CMK (cell line): ENCODE measurements around the gene SYNDIG1.

Experiments
- DNase-seq: peaks from one replicate; pipeline ENCODE4 v3.0.0-alpha.2; 2010; ENCODE audit warnings: low read depth

Gene SYNDIG1

DNA sequence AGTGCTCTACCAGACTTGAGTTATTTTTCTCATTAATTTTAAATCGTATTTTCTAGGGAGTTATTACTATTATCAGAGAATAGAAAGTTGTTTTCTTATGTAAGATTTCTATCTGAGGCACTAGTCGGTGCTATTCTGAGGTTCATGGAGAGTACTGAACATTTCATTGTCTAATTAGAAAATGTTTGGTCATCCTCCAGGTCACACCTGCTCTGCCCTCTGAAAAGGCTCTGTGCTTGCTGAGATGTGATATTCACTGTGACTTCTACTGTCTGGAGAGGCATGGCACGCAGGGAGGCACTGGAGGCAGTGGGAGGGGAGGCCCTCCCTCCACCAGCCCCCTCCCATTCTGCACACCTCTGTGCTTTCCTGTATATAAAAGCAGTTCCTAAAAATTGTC, 3.0 kb downstream of the SYNDIG1 start:
- DNase-seq = no peak

DNA sequence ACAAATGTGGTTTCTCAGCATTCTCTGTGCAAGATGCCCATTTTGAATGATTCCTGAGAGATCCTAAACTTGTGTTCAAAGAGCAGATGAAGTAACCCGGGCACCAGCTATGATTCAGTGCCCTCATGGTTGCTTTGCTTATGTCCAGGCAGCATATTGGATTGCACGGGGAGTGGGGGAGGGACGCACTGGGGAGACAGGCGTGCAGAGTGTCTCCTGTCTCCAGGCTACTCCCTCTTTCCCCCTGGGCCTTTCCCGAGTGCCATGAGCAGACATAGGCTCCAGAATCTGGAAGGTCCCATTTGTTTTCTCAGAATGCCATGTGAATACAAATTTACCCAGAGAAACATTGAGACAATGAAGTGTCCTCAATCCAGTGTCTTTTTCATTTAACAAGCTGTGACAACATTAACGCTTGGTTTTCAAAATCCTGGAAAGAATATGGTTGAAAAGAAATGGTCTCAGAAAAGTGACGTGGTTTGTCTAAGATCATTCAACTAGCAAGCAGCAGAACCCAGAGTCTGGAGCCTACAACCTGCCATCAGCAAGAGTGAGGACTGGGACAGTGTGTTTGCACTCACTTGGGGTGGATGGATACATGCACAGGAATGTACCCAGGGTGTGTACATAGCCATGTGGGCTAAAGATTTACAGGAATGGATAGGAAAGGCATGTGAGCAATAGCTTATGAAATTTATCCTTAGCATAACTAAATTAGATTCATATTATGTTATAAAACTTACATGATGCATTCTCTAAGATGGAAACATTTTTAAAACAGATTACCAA, 4.2 kb downstream of the SYNDIG1 start:
- DNase-seq = no peak

DNA sequence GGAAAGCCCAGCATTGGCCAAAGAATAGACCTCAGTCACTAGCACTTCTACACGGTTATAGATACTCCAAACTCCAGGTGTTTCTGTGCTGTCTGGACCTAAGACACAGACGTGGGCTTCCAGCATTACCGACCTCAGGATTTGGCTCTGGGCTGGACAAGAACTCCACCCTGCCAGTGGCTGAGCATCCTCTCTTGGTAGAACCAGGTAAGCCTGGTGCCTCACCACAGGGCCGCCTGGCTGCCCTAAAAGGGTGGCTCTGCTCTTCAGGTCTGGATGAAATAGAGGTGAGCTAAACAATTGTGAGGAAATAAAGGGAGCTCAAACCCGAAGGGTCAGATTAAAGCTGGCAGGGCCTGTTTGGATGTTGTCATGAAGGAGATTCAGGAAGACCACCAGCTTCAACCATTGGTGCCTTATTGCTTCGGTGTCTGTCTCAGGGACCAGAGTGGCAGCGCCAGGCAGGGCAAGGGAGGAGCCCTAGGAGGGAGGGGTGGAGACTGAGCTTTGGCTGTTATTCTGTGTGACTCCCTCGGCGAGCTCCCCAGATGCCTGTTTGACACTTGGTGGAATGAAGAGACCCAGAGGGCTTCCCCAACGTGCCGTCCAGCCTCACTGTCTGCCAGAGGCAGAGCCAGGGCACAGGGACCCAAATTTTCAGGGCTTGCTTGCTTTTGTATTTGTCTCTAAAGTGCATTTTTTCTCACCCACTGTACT, 8.6 kb downstream of the SYNDIG1 start:
- DNase-seq = no peak

DNA sequence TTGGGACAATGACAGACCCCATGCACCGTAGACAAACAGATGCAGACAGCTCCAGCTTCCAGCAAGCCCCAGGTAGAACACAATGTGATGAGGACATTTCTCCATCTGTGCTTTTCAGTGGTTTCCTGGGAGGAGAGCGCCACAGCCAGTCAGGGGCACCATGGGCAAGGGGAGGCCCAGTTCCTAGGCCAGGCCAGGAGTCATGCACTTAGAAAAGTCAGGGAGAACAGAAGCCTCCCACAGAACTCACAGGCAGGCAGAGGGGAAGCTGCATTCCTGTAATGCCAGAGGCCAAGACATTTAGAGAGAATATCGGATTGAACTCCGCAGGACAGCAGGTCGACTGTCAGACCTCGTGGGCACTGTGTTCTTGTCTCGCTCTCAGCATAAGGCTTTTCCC, 9.2 kb downstream of the SYNDIG1 start:
- DNase-seq = no peak

DNA sequence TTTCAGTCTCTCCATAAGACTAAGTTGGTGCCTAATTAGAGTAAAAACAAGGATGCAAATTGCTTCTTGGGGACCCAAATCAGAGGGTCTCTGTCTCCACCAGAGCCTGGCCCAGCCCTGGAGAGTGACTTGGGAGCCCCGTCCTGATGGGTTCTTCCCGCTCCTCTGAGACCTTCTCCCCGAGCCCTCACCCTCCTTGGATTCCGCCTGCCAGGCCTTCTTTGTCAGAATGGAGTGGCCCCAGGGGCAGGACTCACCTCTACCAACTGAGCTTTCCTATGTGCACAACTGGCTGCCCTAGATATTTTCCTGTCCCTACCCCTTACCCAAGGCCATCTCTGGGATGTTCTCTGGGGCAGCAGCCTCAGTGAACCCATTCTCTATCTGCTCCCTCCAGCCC, 9.7 kb downstream of the SYNDIG1 start:
- DNase-seq = no peak

DNA sequence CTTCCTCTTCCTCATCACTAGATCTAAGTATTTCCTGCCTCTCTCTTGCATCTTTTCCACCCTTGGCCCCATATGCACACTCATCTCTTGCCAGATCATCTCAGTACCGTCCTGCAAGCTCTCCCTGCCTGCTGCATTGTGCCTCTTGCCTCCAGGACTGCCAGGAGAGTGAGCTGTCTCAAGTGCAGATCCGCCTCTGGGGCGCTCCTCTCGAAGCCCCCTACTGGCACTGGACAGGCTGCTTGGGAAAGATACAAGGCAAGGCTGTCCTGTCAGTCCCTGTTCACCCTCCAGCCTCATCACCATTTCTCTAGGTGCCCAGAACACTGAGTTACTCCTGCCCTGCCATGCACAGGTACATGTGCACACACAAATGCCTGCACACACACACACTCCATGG, 10.2 kb downstream of the SYNDIG1 start:
- DNase-seq = no peak

DNA sequence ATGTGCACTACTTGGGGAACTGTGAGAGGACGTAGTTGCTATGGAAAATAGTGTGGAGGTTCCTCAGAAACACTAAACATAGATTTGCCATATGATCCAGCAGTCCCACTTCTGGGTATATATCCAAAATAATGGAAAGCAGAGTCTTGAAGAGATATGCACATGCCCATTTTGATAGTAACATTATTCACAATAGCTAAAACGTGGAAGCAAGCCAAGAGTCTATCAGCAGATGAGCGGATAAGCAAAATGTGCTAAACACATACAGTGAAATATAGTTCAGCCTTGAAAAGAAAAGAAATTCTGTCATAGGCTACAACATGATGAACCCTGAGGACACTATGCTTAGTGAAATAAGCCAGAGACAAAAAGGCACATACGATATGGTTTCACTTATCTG, 11.1 kb downstream of the SYNDIG1 start:
- DNase-seq = no peak

DNA sequence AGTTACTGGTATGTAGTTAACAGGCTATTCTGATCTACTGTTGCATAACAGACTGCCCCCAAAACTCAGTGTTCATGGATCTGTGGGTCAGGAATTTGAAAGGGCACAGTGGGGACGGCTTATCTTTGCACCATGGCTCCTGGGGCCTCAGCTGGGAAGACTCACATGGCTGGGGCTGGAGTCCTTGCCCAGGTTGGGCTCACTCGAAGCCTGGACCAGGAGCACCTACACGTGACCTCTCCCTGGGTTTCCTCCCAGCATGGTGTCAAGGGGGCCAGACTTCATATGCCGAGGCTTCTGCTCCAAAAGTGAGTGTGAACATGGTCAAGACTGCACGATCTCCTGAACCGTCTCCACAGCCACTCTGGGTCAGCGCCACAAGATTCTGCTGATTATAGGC, 11.7 kb downstream of the SYNDIG1 start:
- no peak for DNase-seq

DNA sequence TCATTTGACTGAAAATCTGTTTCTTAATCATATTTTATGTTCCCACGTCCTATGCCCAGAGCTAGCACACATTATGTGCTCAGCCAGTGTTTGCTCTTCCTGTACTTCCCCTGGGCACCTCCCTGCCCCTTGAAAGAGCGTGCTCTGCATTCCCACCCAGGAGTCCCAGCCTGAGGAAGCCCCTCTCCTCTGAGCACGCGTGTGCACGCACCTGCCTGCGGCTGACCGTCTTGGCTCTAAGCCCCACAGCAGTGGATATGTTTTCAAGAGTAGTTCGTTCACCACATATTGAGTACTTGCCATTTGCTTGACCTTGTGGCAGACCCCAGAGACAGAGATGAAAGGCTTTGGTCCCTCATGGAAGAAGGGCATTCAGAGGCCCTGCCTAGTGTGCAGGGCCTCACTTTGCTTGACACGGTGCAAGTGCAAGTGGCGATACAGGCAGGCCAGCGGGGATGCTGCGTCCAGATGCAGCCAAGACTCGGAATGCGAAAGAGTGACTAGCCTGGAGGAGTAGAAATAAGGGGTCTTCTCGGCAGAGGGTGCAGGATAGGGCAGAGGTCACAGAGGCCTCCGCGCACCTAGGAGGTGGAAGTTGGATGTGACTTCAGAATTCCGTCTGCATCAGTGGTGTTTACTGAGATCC, 14.1 kb downstream of the SYNDIG1 start:
- DNase-seq = no peak

DNA sequence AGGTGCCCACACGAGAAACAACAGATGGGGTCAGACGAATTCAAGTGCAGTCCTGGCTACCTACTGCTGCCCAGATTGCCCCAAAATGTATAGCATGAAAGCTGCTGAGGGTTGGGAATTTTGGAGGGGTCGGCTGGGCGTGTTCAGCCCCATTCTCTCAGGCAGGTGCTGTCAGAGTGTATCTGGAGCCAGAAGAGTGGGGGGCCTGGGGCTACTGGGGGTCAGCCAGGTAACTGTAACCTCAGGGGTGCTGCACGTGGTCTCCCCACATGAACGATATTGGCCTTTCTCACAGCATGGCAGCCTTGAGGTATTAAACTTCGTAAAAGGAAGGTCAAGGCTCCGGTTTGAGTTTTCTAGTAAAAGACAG, 14.6 kb downstream of the SYNDIG1 start:
- no peak for DNase-seq

DNA sequence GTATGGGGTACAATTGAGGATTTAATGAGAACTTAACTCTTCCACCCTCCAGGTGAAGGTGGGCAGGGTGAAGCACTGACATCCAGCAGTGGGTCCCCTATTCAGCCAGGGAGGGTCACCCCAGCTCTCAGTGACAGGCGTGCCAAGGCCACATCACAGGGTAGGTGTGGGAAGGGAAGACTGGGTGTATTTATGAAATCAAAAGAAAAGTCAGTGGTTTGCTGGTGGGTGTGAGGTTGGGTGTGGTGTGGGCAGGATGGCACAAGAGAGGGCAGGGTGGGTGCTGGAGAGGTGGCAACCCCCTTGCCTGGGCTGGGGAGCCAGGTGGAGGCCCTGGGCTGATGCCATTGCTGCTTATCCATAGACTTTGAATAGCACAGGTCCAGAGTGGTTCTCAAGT, 16.6 kb downstream of the SYNDIG1 start:
- no peak for DNase-seq

DNA sequence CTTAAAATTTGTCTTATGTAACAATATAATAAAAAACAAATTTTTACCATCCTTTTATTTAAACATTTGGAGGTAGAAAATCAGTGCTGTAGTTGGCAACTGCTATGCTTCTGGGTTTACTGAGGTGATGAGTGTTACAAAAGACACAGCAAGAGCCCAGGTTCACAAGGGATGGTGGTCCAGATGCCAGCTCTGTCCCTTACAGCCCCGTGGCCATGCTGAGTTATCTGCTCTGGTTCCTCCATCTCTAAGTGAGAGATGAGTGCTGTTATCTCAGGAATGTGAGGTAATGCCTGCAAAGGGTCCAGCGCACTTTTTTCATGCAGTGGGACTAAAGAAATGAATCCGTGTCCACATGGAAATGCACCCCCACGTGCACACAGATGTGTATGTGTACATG, 17.8 kb downstream of the SYNDIG1 start:
- DNase-seq = no peak

DNA sequence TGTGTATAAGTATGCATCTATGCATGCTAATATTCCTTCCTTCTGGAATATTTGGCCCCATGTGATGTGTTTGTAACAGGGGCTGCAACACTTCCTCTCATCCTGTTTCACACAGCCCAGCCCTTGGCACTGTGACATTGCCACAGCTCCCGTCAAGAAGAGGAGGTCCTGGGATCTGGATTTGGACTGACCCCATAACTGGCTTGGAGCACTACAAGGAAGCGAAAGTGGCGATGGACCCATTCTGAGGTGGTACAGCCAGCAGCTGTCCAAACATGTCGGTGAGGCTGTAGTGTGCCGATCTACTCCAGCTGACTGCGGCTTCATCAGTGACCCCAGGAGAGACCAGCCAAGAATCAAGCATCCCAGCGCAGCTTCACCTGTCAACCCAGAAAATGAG, 18.2 kb downstream of the SYNDIG1 start:
- no peak for DNase-seq

DNA sequence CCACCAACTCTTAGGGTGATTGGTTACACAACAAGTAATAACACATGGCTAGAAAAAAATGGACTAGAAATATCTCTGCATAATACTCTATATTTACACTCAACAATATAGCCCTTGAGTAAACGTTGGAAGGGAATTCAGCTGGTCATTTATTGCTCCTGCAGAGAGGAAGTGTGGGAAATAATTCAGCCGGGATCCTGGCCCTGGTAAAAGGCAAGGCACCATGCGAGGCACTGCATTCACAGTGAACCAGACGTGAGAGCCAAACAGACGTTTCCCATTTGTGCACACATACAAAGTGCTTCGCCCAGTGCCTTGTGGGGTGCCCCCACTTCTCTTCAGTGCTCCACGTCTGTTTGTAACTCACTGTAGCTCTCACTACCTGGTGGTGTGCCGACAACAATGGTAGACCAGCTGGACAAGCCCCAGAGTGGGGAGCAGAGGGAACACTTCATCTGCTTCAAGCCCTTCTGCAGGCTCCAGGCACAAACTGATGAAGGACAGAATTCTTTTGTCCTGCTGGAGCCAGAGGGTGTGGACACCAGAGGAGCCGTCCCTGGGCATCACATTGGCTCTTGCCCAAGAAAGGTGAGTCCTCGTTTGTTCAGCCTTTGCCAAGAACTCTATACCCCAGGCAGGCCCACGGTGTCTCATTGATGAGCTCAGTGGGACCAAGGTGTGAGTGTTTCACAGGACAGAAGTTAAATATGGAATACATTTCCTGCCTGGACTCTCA, 18.8 kb downstream of the SYNDIG1 start:
- no peak for DNase-seq

DNA sequence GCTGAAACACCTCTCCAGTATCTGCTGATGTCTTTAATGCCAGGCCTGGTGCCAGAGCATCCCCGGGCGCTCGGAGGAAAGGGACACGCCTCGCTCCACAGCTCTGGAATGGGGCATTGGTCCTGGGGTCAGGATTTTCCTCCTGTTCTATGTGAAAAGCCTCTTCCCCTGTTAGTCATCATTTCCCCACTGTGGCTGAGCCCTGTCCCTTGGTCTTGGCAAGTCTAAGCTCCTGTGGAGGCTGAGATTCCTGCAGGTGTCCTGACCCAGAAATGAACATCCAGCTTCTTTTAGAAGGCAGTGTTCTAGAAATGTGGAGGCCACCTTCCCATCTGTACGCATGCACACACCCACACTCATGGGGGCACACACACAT, 19.4 kb downstream of the SYNDIG1 start:
- no peak for DNase-seq

DNA sequence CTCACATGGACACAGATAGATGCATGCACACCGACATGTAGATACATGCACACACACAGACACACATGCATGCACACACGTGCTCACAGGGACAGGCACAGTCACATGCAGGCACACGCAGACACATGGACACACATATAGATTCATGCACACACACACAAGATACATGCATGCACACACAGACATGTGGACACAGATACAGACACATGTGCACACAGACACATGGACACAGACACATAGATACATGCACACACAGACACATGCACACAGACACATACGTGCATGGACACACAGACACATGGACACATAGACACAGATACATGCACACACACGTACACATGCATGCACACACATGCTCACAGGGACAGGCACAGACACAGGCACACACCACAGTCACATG, 19.8 kb downstream of the SYNDIG1 start:
- no peak for DNase-seq

DNA sequence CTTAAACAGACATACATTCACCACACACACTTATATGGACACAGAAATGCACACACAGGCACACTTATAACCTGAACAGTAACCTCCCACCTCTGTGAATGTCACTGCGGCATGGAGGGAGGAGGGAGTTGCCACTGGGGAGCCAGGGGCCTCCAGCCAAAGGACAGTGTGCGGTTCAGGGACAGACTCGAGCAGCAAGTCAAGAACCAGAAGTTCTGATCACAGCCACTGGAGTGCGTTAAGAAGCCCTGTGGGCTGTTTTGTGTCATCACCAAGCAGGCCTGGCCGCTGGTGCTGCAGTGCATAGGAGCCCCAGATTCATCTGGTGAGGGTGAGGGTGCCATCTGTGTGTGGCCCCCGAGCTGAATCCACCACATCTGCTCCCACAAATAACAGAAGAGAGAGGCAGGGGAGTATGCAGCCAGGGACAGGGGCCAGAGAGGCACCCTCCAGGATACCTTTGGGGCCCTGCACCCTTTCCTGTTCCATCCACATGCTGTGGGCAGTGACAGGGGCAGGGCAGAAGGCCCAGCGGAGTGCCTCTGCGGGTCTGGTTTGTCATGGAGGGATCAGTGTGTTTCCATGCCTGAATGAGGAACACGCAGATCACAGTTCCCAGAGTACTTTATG, 20.3 kb downstream of the SYNDIG1 start:
- no peak for DNase-seq

DNA sequence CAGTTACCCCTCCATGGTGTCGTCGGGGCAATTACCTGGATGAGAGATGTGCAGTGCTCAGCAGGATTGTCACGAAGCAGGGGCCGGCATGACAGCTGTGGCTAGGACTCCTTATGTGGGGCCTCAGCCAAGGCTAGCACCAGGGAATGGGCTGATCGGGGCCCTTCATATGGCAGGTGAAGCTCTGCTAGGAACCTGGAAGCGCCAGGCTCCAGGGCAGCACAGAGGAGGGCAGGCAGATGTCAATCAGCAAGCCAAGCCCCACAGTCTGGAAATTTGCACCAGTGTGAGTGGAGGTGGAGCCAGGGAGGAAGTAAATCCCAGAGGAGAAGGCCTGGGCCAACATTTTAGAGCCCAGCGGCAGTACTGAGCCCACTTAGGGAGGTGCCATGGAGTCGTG, 21.2 kb downstream of the SYNDIG1 start:
- DNase-seq = no peak

DNA sequence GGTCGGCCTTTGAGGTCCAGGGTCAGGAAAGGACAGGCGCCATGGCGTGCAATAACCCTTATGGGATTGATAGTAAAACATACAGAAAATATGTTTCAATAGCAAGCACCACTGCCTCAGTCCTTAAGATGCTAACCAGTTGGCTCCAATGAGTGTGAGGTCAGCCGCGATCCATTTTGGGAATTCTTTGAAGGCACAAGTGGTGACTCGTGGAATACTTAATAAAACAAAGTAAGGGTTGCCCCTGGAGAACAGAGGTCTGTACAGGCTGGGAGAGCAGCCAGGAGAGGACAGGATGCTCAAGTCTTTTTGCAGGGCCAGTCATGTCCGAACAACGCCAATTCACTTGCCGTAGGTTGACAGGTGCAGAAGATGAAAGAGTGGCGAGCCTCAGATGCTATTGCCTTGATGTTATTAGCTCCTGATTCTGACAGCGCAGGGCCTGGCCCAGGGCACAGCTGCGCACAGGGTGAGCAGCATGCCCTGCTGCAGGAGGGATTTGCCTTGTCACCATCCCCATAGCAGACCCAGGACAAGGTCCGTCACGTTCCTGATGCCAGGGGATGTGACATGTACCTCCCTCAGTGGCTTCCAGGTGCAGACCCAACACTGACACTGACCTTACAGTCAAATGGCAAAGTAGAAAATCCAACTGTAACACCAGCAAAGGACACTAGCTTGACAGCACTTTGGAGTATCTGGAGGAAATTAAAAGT, 21.8 kb downstream of the SYNDIG1 start:
- DNase-seq = no peak

DNA sequence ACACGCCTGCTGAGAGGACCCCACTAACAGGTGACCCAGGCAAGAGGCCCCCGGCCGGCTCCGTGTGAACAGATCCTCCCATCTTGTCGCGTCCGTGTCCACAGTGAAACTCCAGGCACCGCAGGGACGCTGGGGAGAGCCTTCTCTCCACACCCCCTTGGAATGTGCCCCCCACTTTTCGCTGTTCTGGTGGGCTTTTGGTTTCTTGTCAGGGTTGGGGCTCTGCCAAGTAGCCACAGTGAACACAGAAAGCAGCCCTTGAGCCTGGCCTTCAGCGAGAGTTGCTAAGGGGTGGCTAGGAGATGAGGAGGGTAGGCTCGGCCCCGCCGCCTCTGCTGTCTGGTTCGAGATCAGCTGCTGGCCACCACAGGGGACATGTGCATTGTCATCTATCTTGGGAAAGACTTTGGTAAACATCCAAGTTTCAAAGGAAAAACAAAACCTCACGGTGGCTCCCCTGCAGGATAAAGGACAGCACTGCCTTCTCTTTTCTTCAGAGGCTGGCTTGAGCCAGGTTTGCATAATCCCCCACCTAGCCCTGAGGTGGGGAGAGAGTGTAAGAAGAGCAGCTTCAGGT, 22.7 kb downstream of the SYNDIG1 start:
- no peak for DNase-seq

DNA sequence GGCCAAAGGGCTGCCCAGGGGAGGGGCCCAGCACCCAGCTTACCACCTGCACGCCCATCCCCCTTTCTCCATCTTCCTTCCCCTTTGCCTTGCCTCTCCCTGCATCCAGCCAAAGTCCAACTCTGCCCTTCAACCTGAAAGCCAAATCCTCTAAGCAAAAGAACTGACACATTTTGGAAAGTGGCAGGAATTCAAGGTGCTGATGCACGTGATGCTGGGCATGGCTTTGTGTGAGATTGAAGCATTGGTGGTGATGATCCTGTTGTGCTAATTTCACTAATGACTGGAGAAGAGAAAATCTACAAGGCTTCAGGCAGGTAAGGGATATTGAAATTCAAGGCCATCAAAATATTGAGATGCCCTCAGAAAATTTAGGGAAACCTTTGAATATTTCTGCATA, 23.3 kb downstream of the SYNDIG1 start:
- no peak for DNase-seq
